T47D (cell line): ENCODE measurements around the gene KL.

Experiments
- DNase-seq, 2 experiments: peaks; one replicate each; pipeline versions ENCODE4 v3.0.0 to v3.0.0-alpha.2; 2011 to 2012; ENCODE audit warnings: low read depth in 1 of 2, low spot score in 1 of 2
- JUND ChIP-seq: IDR thresholded peaks from 2 replicates; pipeline ENCODE4 v1.6.1; 2012; ENCODE audit warnings: low read depth
- in situ Hi-C: cut with HindIII; loops from 2 replicates; pipeline ENCODE4 v1.10.0; 2016; ENCODE audit warnings: low sequenced_read_pairs, low pct_unique_long_range_greater_than_20kb

Gene KL

DNA sequence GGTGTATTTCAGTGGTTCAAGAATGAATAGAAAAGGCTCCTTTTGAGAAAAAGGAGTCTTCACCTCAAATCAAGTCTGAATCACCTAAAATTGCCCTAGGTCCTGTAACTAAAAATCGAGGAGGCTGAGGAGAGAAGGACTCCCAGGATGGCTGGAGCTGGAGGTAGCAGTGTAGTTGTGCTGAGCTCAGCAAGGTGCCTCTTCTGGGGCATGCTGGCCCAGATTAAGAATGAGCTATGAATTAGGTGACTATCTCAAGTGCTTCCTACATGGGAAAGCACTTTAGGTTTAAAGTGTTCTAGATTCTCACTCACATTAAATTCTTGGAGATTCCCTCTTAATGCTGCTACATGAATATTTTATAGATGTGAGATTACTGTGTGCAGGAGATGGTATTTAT is 28.8 kb upstream of the KL start:
- in situ Hi-C loops, result no loop called here
- no peak for DNase-seq
- no peak for TF ChIP-seq JUND

GRCh38 chr13:32988608-32989289 is 27.5 kb upstream of the KL start:
- no peak for TF ChIP-seq JUND
- DNase-seq, result no peak
- in situ Hi-C loops, result no loop called here

DNA sequence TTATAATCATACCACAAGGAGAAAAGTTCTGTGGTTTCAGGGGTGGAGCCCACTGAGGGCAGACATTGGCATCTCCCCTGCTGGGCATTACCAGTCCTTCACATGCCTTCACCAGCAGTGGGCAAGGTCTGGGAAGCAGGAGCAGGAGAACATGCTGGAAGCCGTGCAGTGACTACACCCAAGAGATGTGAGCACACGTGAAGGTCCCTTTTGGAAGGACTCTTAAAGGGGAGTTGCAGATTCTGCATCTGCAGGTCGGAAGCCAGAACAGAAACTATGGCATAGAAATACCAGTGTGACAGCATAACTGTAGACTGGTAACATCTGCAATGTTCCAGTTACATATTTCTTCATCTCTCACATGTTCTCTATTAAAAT is 26.9 kb upstream of the KL start:
- no peak for DNase-seq
- in situ Hi-C loops, result no loop called here
- TF ChIP-seq JUND, result no peak

DNA sequence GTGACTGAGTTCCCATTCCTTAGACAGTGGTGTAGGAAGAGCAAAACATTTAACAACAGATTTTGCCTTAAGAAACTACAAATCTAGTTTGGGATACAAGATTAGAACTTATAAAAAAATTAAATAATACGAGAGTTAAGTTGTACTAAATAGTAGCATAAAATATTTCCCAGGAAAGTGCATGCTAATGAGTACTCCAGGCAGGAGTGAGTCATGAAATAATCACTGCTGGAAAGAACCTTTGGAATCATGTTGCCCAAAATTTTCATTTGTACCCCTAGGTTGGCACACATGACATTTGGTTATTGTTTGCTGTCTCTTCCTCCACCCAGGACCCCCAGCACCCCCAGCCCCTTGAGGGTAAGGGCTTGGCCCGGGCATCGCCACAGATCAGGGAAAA is 26.3 kb upstream of the KL start:
- in situ Hi-C loops, result no loop called here
- no peak for DNase-seq
- no peak for TF ChIP-seq JUND

GRCh38 chr13:32993145-32993544 is 23.1 kb upstream of the KL start:
- in situ Hi-C loops, result no loop called here
- DNase-seq, result no peak
- TF ChIP-seq JUND, result no peak

DNA sequence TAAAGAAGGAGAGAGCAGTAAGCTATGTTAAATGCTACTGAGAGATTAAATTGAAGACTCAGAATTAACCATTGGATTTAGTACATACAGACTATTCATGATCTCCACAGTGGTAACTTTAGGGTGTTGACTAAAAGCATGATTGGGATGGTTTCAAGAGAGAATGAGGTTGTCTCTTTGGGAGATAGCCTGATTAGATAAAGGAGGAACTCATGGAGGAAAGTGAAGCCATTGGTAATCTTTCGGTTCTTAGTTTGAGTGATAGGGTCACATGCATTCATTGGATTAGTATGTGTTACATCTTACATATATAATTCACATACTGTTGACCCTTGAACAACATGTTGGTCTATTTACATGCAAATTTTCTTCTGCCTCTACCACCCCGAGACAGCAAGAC is 18.8 kb upstream of the KL start:
- in situ Hi-C loops, result no loop called here
- DNase-seq, result no peak
- TF ChIP-seq JUND, result no peak

DNA sequence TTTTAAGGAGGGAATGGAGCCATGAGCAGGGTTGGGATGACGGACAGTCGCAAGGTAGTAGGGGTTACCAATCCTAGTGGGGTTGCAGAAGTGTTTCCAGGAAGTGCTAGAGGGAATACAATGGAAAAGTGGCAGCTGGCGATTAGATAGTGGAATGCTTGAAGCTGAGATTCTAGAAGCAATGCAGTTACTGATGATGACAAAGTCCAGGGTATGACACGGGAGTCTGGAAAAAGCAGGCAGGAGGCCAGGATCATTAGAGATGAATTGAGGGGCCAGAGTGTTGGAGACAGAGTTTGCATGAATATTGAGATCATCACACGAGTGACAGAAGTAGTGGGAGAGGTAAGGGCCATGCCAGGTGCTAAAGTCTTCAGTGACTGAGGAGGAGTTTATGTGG is 17.3 kb upstream of the KL start:
- TF ChIP-seq JUND, result no peak
- DNase-seq, result no peak
- in situ Hi-C loops, result no loop called here

- in situ Hi-C loops, result no loop called here
- no peak for TF ChIP-seq JUND
Measured at GRCh38 chr13:33000365-33000764, 15.9 kb upstream of the KL start.

DNA sequence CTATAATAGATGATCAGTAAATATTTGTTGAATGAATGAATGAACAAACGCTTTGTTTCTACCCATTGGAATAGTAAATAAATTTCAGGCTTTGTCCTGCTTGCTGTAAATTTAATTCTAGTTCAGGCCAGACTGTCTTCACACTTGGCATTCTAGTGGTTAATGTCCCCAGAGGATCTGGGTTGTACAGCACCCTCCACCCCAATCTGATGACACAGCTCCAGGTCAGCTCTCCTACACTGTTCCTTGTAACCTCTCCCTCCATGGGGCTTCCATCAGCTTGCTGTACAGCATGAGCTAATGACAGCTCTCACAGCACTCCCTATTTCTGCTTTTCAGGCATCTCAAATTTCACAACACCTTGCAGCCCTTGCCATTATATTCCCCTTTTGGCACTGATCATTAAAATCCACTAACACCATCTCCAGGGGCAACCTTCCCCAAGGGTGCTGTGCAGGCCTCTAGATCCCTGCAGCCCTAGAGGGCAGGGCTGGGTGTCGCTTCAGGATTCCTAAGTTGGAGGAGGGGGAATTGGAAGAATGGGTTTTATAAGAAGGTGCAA is 12.7 kb upstream of the KL start:
- in situ Hi-C loops, result no loop called here
- DNase-seq, result no peak
- no peak for TF ChIP-seq JUND

More at GRCh38 chr13:33000365-33000764, 15.9 kb upstream of the KL start:
- no peak for DNase-seq

GRCh38 chr13:33004511-33004910 is 11.7 kb upstream of the KL start:
- in situ Hi-C loops, result no loop called here
- TF ChIP-seq JUND, result no peak
- peak in 1 of 2 experiments; percentile 10 for DNase-seq

- no peak for DNase-seq
- in situ Hi-C loops, result no loop called here
- TF ChIP-seq JUND, result no peak
Measured at GRCh38 chr13:33006134-33006533, 10.1 kb upstream of the KL start.

- TF ChIP-seq JUND, result no peak
- in situ Hi-C loops, result no loop called here
- no peak for DNase-seq
Measured at GRCh38 chr13:33006638-33007037, 9.6 kb upstream of the KL start.

DNA sequence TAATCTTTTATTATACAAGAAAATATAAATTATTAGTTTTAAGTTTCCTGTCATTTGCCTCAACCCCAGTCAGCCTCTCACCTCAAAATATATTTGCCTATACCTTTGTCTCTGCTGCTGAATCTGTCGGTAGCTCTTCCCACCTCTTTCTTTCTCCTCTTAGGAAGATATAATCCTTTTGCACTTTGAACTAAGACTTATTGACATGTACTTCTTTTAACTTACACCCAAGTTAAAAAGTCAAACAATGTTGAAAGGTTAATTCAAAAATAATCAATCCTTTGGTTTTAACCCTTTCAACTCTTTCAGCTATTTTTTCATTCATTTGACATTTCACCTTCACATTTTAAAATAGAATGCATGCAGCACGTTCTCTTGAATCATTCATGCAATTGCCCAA is 9.0 kb upstream of the KL start:
- no peak for DNase-seq
- in situ Hi-C loops, result no loop called here

GRCh38 chr13:33007950-33008349 is 8.3 kb upstream of the KL start:
- in situ Hi-C loops, result no loop called here
- TF ChIP-seq JUND, result no peak
- no peak for DNase-seq

More for the DNA sequence above, 9.0 kb upstream of the KL start:
- no peak for TF ChIP-seq JUND
